IMR-90 (cell line): ENCODE data around the gene NKX2-3. TPM values are rescaled to one million over a fixed set of nuclear protein-coding genes. Genes with fewer than 3 reads are reported as not detected.

Source experiments
- ATAC-seq: fragments of 200-7000 bp; cut with Tn5 transposase; 2 replicates; pipeline ENCODE4 v1.9.1; 2020; ENCODE audit warnings: low read depth, mild to moderate bottlenecking, moderate library complexity
- BruUV-seq: library from RNA; stranded (reverse); fragments of 400-500 nt; replicated peaks from 2 replicates; lab custom pipeline; 2021; lab: Mats Ljungman, UMichigan
- CTCF ChIA-PET: fragments of 300-600 bp; formaldehyde crosslinking; extraction: SDS; loops from one replicate; lab custom pipeline; 2021; ENCODE audit warnings: antibody characterized with exemption; lab: Yijun Ruan, JAX
- POLR2A ChIA-PET: fragments of 300-600 bp; sonication (Branson Sonifier 250); formaldehyde crosslinking; loops from one replicate; lab custom pipeline; 2022; ENCODE audit warnings: antibody characterized with exemption; ENCODE audit not compliant: unreplicated experiment; lab: Charles Lee
- DNase-seq: peaks from one replicate; pipeline ENCODE4 v3.0.0; 2013
- H2AFZ ChIP-seq: replicated peaks from 2 replicates; pipeline ENCODE3; 2013; ENCODE audit warnings: low read length, mild to moderate bottlenecking; ENCODE audit not compliant: poor library complexity
- H2AK5ac ChIP-seq: 2 replicates; pipeline ENCODE4 v1.6.1; 2013; ENCODE audit warnings: low read depth, low read length, inconsistent platforms
- H2AK9ac ChIP-seq: replicated peaks from 2 replicates; pipeline ENCODE3; 2013; ENCODE audit warnings: mild to moderate bottlenecking, low read depth, low read length, moderate library complexity; ENCODE audit not compliant: poor library complexity
- H2BK120ac ChIP-seq: 2 replicates; pipeline ENCODE4 v1.6.1; 2013; ENCODE audit warnings: low read depth, low read length, inconsistent platforms
- H2BK15ac ChIP-seq: 3 replicates; pipeline ENCODE4 v1.6.1; 2013; ENCODE audit warnings: low read depth, low read length, inconsistent platforms
- H2BK20ac ChIP-seq: 2 replicates; pipeline ENCODE4 v1.6.1; 2013; ENCODE audit warnings: low read depth, mild to moderate bottlenecking, inconsistent platforms, low read length, moderate library complexity
- H2BK5ac ChIP-seq: 2 replicates; pipeline ENCODE4 v1.6.1; 2013; ENCODE audit warnings: mild to moderate bottlenecking, low read depth, low read length, inconsistent platforms; ENCODE audit not compliant: poor library complexity, severe bottlenecking
- H3K14ac ChIP-seq: replicated peaks from 2 replicates; pipeline ENCODE4 v1.6.1; 2013; ENCODE audit warnings: low read depth, low read length, inconsistent platforms
- H3K18ac ChIP-seq: 2 replicates; pipeline ENCODE4 v1.6.1; 2013; ENCODE audit warnings: low read depth, low read length, control low read depth
- H3K23ac ChIP-seq: 2 replicates; pipeline ENCODE4 v1.6.1; 2013; ENCODE audit warnings: low read depth, low read length, inconsistent platforms
- H3K27ac ChIP-seq: 2 replicates; pipeline ENCODE4 v1.5.1; 2013; ENCODE audit warnings: mild to moderate bottlenecking, control low read depth, low read length; ENCODE audit not compliant: insufficient read depth
- H3K27me3 ChIP-seq: 2 replicates; pipeline ENCODE4 v1.6.1; 2013; ENCODE audit warnings: low read length; ENCODE audit not compliant: control insufficient read depth, insufficient read depth
- H3K36me3 ChIP-seq: 2 replicates; pipeline ENCODE4 v1.6.1; 2013; ENCODE audit warnings: low read length, mixed read lengths; ENCODE audit not compliant: control insufficient read depth, insufficient read depth
- H3K4ac ChIP-seq: 2 replicates; pipeline ENCODE4 v1.6.1; 2013; ENCODE audit warnings: low read depth, low read length, inconsistent platforms
- H3K4me1 ChIP-seq: 2 replicates; pipeline ENCODE4 v1.6.1; 2013; ENCODE audit warnings: low read length, mixed read lengths; ENCODE audit not compliant: control insufficient read depth, insufficient read depth
- H3K4me2 ChIP-seq: 2 replicates; pipeline ENCODE4 v1.6.1; 2013; ENCODE audit warnings: low read depth, mild to moderate bottlenecking, control low read depth, low read length, moderate library complexity
- H3K4me3 ChIP-seq: 2 replicates; pipeline ENCODE4 v1.5.1; 2013; ENCODE audit warnings: low read depth, mild to moderate bottlenecking, control low read depth, low read length, moderate library complexity; ENCODE audit not compliant: insufficient read depth
- H3K56ac ChIP-seq: 2 replicates; pipeline ENCODE4 v1.6.1; 2013; ENCODE audit warnings: low read length, inconsistent platforms; ENCODE audit not compliant: insufficient read depth; ENCODE audit errors: extremely low read depth
- H3K79me1 ChIP-seq, 2 experiments: 2 replicates each; pipeline ENCODE4 v1.6.1; 2013; ENCODE audit warnings: low read length in 2 of 2, inconsistent platforms in 1 of 2, low read depth in 1 of 2
- H3K9ac ChIP-seq: 2 replicates; pipeline ENCODE4 v1.6.1; 2013; ENCODE audit warnings: low read depth, low read length, control low read depth
- H3K9me1 ChIP-seq: 2 replicates; pipeline ENCODE4 v1.6.1; 2013; ENCODE audit warnings: low read length, inconsistent platforms; ENCODE audit not compliant: insufficient read depth
- H3K9me3 ChIP-seq: 2 replicates; pipeline ENCODE4 v1.6.1; 2013; ENCODE audit warnings: low read length; ENCODE audit not compliant: control insufficient read depth, insufficient read depth
- H4K20me1 ChIP-seq: 2 replicates; pipeline ENCODE4 v1.6.1; 2013; ENCODE audit warnings: low read length, inconsistent platforms; ENCODE audit not compliant: insufficient read depth
- H4K5ac ChIP-seq: 2 replicates; pipeline ENCODE4 v1.6.1; 2013; ENCODE audit warnings: mild to moderate bottlenecking, low read depth, low read length, control low read depth
- H4K8ac ChIP-seq, 2 experiments: 2 replicates each; pipeline ENCODE4 v1.6.1; 2013; ENCODE audit warnings: low read depth in 2 of 2, low read length in 2 of 2, control low read depth in 1 of 2, inconsistent platforms in 1 of 2
- H4K91ac ChIP-seq: 2 replicates; pipeline ENCODE4 v1.6.1; 2013; ENCODE audit warnings: low read depth, low read length, inconsistent platforms; ENCODE audit not compliant: insufficient read depth
- BHLHE40 ChIP-seq: fragments of 150-350 bp; IDR thresholded peaks from 2 replicates; pipeline ENCODE4 v1.6.1; 2016; ENCODE audit warnings: mild to moderate bottlenecking, low read depth, low read length
- CEBPB ChIP-seq: IDR thresholded peaks from 2 replicates; pipeline ENCODE4 v1.6.1; 2012; ENCODE audit warnings: low read depth, low read length, improper control_type of control experiment
- CHD1 ChIP-seq: IDR thresholded peaks from 2 replicates; pipeline ENCODE4 v1.6.1; 2012; ENCODE audit warnings: low read depth, low read length, improper control_type of control experiment
- CTCF ChIP-seq: conservative IDR thresholded peaks from 2 replicates; pipeline ENCODE4 v1.5.1; 2012; ENCODE audit warnings: mild to moderate bottlenecking, low read depth, low read length, improper control_type of control experiment
- FOS ChIP-seq: fragments of 150-350 bp; IDR thresholded peaks from 2 replicates; pipeline ENCODE4 v1.6.1; 2016; ENCODE audit warnings: low read depth, low read length
- MAZ ChIP-seq: IDR thresholded peaks from 2 replicates; pipeline ENCODE4 v1.6.1; 2012; ENCODE audit warnings: low read depth, mild to moderate bottlenecking, low read length, improper control_type of control experiment, moderate library complexity, borderline replicate concordance
- POLR2A ChIP-seq: IDR thresholded peaks from 2 replicates; pipeline ENCODE4 v1.6.1; 2012; ENCODE audit warnings: mild to moderate bottlenecking, low read depth, low read length
- WGBS, 2 experiments: methylation state at CpG; one replicate each; pipeline versions ENCODE4 v1.1.5 to v1.1.7; 2013; ENCODE audit warnings: missing lambda C conversion rate in 2 of 2; ENCODE audit not compliant: insufficient read length in 1 of 2; ENCODE audit errors: extremely low coverage in 2 of 2; 5-methylcytosine and 5-hydroxymethylcytosine counted together
- dilution Hi-C: fragments of 300-500 bp; cut with HindIII; formaldehyde crosslinking; loops from one replicate; pipeline ENCODE4 v1.14.3; 2018; ENCODE audit warnings: low sequenced_read_pairs; ENCODE audit not compliant: unreplicated experiment
- in situ Hi-C: fragments of 300-500 bp; cut with MboI; formaldehyde crosslinking; loops from 3 replicates; pipeline ENCODE4 v1.14.3; 2019; ENCODE audit warnings: low sequenced_read_pairs, inconsistent platforms, mixed read lengths
- intact Hi-C: fragments of 100-400 bp; cut with micrococcal nuclease; formaldehyde crosslinking; loops from 2 replicates; pipeline ENCODE4 v1.10.0; 2022
- polyA plus RNA-seq, 3 experiments: library from polyadenylated mRNA; depleted of rRNA; stranded (reverse); fragments of >200 nt; gene quantifications; 2 replicates each; pipeline ENCODE4 v1.2.3, GENCODE V29; 2012; ENCODE audit warnings: low replicate concordance in 1 of 3
- total RNA-seq: library from RNA; depleted of rRNA; stranded (reverse); fragments of >200 nt; gene quantifications from 2 replicates; pipeline ENCODE4 v1.2.3, GENCODE V29; 2012

NKX2-3 gene
- total and polyA plus RNA-seq, 2 of the 4 experiments (the other 2 are of a cell fraction), result not detected

- Histone ChIP-seq H3K27me3 (peaks cover 98% of the 10 kb centered on the region), H3K4ac (no peak overlapping the region), H4K8ac (no peak overlapping the region), H4K91ac (no peak overlapping the region), H2AK9ac (no peak overlapping the region), H3K9me3 (peaks cover 31% of the 10 kb centered on the region), H3K36me3 (no peaks in the 10 kb centered on the region), H4K20me1 (no peaks in the 10 kb centered on the region; the same call in 1 of the 2 replicates), H3K79me1 (no peaks in the 10 kb centered on the region), H4K5ac (no peak overlapping the region), H3K27ac (no peak overlapping the region), H2BK15ac (no peak overlapping the region), H3K18ac (no peak overlapping the region), H2BK5ac (no peak overlapping the region), H2AK5ac (no peak overlapping the region), H2BK120ac (no peak overlapping the region), H3K9ac (no peak overlapping the region), H2BK20ac (no peak overlapping the region), H3K56ac (no peak overlapping the region), H2AFZ (peak overlapping the region; percentile 79), H3K14ac (no peak overlapping the region), H3K4me3 (no peak overlapping the region), H3K9me1 (no peaks in the 10 kb centered on the region), H3K4me1 (peaks cover 4% of the 10 kb centered on the region; the same call in 1 of the 2 replicates), H3K4me2 (no peak overlapping the region), H3K23ac (no peak overlapping the region)
- in situ Hi-C loops, result no loop called here
- BruUV-seq, result no TSS peak
- intact Hi-C loops, result no loop called here
- no peak for TF ChIP-seq CHD1
- no peak for TF ChIP-seq CEBPB
- no peak for TF ChIP-seq POLR2A
- TF ChIP-seq MAZ, result no peak
- TF ChIP-seq CTCF, result no peak
- TF ChIP-seq FOS, result no peak
- TF ChIP-seq BHLHE40, result no peak
- no peak for ATAC-seq
- ChIA-PET CTCF (interaction anchor here (1.5 kb wide), 1 partner anchor 99 kb away, joined by 5 read pairs; no protein-coding TSS in a partner anchor), POLR2A (no interaction called here)
- DNase-seq, result no peak
- dilution Hi-C loops, result no loop called here
- WGBS, 2 experiments, result 10% methylated on average over 7 of the region's 26 CpGs; no CpG with 5 or more reads in 1 of the 2 experiments
These were observed 1.8 kb downstream of the NKX2-3 start for GRCh38 chr10:99534450-99534938.
